ENCODE results near the gene FRMD1.
"Not testable (repeated sequence)": the region's sequence is repeated elsewhere in the genome, so short reads cannot be mapped to it uniquely, and the experiment has no call there.

Gene FRMD1

DNA sequence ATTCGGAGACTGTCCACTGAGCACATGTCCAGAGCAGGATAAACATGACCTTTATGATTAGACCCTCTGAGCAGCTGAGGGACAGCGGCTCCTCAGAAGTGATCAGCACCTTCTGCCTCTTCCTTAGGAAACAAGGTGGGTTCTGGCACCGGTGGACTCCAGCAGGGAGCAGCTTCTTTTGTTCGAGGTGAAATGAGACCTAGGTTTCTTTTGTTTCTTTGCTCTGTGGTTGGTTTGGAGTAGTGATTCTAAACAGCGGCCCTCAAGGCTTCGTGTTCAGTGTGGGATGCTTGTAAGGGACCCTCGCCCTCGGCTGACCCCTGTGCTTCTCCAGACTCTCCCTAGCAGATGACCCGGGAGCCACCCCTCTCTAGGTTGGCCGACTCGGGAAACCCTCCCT, 14.6 kb upstream of the FRMD1 start:
- DNase-seq: no peak

DNA sequence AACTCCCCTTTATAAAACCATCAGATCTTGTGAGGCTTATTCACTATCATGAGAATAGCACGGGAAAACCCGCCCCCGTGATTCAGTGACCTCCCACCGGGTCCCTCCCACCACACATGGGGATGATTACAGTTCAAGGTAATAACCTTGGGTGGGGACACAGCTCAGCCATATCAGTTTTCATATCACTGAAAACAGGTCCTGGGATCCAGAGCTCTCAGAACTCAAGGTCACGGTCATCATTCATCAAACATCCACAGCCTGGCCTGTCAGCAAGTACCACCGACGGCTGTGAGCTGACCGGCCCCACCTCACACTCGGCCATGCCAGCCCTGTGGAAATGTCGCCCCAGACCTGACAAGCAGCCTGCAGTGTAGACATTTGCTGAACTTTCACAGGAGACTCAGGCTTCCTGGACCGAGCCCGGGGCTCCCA, 14.1 kb upstream of the FRMD1 start:
- DNase-seq: no peak

DNA sequence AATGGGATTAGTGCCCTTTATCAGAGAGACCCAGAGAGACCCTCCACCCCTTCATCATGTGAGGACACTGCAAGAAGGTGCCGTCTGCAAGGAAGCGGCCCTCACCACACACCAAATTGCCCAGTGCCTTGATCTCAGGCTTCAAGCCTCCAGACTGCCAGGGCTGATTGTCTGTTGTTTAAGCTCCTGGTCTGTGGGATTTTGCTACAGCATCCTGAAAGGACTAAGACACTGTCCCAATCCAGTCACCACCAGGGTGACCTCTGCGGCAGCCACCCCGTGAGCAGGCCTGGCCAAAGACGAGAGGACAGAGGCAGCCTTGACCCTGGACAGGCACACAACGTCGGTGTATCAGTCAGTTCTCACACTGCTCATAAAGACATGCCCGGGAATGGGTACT, 13.5 kb upstream of the FRMD1 start:
- DNase-seq: no peak

DNA sequence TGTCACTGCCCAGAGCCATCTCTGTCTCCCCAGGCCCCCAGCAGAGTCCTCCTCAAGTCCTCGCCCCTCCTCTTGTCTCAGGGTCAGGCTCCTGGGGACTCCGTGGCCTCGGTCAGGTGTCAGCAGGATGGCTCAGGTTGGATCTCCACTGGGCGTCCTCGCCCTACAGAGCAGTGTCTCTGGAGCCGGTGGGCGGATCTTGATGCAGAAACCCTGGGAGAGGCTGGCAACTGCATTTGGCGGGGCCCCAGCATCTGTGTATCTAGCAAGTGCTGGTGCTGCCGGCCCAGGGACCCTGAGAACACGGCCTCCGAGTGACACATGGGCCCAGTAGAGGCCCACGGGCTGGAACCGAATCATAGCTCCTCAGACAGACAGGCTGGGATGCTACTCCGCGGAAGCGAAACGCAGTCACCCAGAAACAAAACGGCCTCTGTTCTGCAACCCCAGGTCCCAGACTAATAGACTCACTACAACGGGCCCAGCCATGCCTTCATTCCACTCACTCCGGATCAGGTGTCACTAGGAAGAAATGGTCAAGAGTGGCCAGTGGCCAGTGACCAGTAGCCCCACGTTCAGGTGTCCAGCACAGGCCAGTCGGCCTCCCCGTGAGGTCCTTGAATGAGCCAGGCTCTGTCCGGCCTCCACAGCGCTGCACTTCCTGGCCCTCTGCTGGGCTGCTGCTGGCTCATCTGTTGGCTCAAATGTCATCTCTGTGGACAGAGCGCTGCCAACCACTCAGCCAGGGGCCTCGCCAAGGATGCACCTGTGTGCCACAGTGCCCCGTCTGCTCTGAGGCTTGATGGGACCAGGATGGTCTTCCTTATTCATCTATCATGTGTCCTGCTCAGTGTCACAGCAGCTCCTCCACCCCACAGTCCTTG, 12.6 kb upstream of the FRMD1 start:
- DNase-seq: no peak

DNA sequence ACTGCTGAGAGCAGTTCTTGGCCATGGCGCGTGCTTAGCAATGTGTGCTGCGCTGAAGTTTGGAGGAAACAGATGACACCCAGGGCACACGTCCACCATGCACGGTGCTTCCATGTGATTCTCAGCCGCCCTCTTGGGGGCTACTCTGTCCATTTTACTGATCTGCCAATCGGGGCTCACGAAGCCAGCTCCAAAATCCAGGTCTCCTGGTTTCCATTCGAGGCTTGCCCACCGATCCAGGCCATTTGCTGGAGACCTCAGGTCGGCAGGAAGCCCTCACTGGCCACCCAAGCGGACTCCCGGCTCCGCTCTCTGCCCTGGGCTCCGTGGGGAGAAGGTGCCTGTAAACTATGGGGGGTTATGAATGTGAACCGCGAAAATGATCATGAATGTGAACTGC, 11.7 kb upstream of the FRMD1 start:
- no peak for DNase-seq

DNA sequence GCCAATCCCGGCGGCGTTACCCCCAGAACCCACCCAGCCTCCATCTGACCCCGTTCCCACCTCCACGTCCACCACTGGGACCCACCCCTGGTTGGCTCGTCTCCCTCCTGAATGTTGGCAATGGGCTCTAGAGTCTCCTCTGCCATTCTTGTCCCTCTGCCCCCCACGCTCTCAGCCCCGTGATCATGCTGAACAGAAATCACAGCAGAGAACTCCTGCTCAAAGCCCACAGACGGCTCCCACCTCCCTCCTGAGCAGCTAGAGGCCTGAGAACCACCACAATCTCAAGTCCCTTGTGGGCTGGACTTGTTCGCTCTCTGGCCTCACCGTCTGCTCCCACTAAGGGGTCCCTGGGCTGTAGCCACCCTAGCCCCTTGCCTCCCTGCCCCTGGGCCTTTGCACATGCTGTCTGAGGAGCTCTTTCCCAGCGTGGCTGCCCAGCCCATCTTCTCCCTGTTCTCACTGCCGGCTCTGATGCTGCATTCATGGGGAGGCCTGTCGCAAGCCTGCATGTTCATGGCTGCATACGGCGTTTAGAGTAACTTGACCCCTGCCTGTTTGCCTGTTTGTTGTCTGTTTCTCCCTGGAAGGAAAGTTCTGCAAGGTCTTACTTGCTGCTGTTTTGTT, 11.2 kb upstream of the FRMD1 start:
- no peak for DNase-seq

DNA sequence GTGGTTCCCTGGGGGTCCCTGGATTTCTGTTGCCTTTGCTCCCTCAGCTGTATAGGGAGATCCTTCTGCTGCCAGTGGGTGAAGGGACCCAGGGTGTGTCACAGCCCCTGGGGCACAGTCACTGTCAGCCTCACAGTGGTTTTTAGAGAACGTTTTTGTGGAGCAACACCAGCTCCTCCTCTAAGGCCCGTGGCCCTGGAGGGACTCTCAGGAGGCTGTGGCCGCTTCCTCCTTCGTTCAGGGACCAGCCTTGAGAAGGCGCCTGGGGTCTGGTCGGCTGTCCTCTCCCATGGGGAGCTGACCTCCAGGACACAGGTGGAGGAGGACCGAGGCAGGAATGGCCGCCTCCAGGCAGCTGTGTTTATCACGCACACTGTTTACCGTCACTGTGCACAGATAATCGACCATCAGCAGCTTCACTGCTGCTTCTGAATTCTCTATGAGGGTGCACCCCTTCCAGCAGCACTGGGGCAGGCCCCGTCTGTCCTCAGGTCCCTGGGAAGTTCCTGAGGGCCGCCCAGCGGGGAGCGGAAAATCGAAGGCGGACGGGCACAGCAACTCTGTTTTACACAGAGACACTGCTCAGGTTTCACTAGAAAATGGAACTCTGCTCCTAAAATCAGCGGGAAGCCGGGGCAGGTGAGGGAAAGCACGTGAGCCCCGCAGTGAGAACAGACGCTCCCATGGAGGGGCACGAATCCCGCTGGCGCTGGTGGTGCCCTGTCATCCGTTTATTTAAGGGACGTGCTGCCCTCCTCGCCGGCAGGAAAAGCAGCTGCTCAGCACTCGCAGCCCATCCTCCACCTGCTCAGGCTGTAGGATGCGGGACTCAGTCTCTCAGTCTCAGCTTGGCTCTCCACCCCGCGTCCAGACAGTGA, 10.4 kb upstream of the FRMD1 start:
- DNase-seq: no peak

DNA sequence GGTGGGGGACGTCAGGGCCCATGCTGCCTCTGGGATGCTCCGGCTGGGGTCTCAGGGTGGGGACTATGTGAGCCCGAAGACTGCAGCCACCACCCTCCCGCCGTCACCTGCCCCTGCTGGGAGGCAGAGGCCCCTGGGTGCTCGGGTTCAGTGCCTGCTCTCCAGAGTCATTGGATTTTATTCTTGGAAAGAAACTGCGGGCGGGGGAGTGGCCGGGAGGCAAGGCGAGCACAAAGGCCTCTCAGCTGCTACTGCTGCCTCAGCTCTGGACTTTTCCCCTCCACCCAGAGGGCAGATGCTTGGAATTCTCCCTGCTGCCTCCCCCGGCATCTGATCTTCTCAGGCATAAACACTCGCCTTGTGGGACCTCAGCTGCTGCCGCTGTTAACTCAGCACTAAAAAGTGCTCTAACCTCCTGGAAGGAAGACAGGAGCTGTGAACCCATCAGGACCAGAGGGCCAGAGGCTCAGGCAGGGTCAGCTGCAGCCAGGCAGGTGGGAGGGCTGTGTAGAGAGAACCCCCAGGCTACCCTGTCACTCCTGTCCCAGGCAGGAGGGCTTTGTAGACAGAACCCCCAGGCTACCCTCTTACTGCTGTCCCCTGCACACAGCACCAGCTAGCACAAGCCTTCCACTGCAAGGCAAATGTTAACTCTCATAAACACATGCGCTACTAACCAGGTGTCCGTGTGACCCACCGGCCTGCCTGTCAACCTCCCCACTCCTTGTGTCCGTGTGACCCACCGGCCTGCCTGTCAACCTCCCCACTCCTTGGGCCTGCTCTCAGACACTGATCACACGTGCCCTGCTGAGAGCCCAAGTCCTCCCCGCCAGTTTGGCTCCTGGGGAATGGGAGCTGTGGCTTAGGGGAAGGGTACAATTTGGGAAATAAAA, 9.4 kb upstream of the FRMD1 start:
- DNase-seq: no peak

DNA sequence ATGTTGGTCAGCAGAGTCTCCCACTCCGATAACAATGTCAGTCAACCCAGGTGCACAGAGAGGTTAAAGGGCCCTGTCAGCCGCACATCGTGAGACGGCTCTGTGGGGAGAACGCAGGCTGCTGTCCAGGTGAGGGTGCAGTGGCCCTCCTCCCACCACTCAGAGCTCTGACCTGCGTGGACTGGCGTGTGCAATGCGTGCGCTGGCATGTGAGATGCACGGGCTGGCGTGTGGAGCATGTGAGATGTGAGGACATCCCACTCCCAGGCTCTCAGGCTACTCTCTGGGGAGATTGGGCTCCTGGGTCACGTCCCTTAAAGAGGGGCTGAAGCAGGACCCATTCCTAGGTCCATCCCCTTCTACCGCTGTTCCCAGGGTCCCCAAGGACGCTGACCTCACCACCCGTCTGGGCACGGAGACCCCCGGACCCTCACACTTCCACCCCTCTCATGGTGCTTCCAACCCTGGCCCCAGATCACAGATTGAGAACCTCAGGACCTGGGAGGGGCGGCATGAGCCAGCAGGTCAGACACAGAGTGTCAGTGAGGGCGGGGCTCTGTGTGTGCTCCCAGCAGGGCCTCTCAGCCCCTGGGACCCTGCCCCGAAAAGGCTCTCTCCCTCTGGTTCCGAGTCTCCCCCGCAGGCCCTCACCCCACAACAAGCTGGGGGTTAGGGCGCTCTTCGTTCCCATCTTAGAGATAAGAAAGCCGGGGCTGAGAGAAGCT, 8.6 kb upstream of the FRMD1 start:
- DNase-seq: no peak

DNA sequence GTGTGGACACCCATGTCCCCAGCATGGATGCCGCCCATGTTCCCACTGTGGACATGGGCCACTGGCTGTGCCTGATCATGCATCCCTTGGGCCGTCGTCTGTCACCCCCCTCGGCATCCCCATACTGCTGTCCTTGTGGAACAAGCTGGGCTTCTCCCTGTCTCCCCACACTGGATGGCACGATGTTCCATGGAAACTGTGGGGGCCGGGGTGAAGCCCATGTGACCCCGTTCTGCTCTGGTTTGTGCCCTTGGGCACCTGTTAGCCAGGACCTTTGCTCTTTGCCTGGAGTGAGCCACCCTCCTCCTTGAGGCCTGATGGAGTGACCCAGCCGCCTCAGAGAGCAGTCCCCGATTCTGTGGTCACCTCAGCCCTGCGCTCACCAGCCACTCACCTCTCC, 7.6 kb upstream of the FRMD1 start:
- no peak for DNase-seq

DNA sequence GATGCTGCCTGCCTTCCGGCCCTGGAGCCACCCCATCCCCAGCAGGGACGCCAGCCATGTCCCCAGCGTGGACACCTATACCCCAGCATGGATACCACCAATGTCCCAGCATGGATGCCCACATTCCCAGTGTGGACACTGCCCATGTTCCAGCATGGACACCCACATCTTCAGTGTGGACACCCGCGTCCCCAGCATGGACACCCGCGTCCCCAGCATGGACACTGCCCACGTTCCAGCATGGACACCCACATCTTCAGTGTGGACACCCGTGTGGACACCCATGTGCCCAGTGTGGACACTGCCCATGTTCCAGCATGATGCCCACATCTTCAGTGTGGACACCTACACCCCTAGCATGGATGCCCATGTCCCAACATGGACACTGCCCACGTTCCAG, 7.1 kb upstream of the FRMD1 start:
- DNase-seq: no peak

DNA sequence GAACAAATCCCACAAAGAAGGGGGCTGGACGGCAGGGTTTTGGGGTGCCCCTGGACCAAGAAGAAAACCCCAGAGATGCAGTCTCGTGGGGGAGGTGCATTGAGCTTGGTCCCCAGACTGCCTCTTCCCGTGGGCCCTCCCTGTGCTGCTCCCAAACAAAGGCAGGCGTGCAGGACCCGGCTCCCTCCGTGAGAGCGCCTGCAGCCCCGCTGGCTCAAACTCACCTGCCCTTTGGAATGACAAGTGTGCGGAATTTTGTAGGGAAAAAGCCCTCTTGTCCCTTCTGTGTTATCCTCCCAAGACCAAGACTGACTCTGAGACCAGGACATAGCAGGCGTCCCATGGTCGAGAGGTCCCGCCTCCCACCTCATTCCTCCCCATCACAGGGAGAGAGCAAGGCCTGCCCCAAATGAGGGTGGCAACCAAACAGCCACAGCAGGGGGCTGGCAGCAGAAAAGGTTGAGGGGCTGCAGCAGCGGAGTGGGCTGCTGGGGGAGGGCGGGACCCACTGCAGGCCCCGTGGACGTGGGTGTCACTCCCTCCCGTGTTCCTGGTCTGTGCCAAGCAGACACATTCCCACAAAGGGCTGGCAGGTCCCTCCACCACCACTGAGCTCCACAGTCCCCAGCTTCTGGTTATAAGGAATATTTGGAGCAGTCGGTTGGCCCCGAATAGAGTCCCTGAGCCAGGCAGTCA, 5.6 kb upstream of the FRMD1 start:
- DNase-seq: no peak

DNA sequence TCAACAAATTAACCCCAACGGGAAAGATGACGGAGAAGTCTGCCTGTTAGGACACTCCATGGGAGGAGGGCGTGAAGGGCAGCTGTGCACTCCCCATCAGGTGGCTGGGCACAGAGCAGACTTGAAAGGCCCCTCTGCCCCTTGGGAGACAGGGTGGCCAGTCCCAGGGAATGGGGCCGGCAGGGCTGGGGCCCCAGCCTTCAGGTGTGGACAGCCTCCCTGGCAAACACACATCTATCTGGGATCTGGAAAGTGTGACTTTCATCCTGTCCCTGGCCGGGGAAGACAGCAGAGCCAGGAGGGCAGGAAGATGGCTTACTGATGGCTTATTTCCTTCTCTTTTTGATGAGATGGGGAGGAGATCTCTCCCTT, 4.5 kb upstream of the FRMD1 start:
- DNase-seq: no peak

DNA sequence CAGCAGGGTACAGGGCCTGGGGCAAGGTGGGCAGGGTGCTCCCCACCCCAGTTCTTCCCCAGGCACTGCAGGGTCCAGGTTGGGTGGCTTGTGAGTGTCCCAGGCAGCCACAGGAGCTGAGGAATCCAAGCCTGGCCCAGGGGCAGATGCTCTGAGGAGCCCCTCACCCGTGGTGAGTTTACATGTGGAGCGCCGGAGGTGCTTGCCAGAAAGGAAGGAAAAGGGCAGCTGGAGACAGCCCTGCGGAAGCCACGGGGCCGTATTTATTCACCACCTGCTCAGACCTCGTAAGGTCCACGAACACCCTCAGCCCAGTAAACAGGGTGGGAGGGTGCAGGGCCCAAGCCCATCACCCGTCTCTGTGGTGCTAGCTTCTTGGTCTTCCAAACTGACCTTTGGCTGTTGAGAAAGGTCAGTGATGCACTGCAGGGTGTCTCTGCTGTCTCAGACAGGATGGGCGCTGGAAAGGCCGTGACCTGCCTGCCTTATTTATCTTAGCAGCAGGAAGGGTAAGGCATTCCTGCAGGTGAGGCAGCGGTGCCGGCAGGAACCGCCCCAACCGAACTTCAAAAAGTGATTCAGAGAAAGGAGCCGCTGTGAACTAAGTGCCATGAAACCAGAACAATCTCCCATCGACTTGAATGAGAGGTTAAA, 4.0 kb upstream of the FRMD1 start:
- DNase-seq: no peak

DNA sequence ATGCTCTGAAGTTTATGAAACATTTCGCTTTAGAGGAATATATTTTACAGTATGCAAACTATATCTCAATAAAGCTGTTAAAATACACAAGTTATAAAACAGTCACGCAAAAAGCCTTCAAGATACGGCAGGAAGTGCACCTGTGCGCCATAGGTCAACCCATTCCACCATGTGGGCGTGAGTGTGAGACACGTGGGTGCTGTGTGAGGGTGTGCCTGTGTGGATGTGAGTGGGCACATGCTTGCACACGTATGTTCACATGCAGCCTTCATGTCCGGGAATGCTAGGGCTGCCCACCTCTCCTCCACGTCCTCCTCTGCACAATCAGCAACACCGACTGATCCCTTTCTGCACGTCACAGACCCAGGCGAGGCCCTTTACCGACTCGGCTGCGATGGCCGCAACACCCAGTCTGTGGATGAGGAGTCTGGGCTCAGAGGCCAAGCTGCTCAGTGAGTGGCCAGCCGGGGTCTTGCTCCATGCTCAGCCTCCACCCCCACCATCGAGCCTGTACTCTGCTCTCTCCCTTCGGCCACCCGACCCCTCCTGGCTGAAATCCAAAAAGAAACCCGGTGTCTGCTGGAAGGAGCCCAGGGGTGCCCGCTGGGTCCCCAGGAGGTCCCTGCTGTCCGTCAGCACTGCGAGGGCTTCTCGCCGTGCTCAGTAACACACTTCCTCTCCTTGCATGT, 3.0 kb upstream of the FRMD1 start:
- no peak for DNase-seq

DNA sequence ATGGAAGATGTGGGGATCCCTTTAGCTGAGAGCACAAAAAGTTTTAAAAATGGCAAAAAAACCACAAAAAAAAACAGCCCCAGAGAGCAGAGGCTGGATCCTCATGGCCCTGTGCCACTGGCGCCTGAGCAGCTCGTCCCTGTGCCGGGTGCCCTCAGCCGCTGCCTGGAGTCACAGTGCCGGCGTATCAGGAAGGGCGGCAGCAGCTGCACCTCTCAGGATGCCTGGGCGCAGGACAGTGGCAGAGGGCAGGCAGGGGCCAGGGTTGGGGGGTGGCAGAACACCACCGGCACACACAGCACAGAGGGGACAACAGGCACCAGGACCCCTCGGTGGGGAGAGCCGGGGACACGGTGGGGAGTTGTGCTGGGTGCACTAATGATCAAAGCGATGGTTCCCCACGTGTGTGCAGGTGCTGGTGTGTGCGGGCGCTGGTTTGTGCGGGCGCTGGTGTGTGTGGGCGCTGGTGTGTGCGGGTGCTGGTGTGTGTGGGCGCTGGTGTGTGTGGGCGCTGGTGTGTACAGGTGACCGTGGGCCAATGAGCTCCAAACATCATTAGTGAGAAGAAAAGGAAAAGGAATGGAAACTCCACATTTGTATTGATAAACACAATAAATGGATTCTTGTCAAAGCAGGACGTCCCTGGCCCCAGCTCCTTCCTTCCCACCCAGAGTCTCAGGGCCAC, 1.5 kb upstream of the FRMD1 start:
- DNase-seq: no peak

DNA sequence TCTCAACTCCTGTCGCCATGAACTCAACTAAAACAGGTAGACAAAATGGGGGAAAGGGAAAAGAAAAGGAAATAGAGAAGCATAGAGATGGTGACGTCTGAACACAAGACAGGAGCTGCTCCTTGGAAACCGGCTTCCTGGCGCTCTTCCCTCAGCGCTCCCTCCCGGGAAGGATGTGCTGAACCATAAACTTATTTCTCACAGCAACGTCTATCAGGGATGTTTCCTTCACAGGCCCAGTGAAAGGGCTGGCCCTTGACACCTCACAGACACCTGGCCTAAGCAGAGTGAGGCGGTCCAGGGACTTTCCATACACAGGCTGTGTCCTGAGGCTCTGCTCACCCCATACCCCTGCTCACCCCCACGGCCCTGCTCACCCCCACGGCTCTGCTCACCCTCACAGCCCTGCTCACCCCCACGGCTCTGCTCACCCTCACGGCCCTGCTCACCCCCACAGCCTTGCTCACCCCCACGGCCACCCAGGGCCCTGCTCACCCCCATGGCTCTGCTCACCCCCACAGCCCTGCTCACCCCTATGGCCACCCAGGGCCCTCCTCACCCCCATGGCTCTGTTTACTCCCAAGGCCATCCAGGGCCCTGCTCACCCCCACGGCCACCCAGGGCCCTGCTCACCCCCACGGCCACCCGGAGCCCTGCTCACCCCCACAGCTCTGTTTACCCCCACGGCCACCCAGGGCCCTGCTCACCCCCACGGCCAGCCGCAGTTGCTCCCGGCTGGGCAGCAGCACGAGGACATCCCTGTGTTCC, 653 bp downstream of the FRMD1 start:
- DNase-seq: no peak

DNA sequence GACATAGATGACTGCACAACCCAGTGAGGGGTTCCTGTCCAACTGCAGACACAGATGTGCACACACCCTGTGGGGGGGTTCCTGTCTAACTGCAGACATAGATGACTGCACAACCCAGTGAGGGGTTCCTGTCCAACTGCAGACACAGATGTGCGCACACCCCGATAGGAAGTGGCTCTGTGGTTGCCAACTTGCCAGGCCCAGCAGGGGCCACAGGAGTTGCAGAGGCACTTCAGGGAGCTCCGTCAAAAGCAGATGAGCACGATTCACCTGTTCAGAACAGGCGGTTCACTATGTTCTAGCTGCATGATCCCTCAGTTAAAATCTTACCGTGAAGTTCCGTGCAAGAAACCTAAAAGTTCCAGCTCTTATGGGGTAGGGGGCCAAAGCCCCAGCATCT, 1.6 kb downstream of the FRMD1 start:
- DNase-seq: not testable (repeated sequence)

DNA sequence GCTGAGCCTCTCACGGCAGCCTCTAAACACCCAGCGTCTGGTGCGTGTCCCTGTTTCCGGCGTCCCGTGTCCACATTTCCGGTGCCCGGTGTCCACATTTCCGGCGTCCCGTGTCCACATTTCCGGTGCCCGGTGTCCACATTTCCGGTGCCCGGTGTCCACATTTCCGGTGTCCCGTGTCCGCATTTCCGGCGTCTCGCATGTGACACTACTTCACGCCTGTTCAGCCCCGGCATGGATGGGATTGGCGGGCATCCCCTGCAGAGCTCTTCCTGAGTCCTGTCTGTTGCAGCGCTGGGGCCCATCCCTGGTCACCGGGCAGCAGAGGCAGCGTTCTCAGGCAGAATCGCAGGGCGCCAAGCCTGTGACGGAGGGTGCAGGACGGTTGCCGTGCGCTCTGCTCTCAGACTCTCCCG, 3.2 kb downstream of the FRMD1 start:
- DNase-seq: no peak

Data from NK-92 treated with Interleukin-12 subunit alpha and Interleukin-12 subunit beta, amount 100 ng/mL, for 24 hours (cell line).